Loucy (cell line): ENCODE results near the gene ANO1.

Source experiments
- H2AFZ ChIP-seq: fragments of 200-600 bp; sonication (generic); 2 replicates; pipeline ENCODE4 v1.6.0; 2016; ENCODE audit warnings: antibody characterized with exemption, mild to moderate bottlenecking, low read length, moderate library complexity
- H3F3A ChIP-seq: fragments of 200-600 bp; 2 replicates; pipeline ENCODE4 v1.6.0; 2016; ENCODE audit warnings: antibody characterized with exemption, low read depth, mild to moderate bottlenecking
- H3K27me3 ChIP-seq: fragments of 200-600 bp; sonication (generic); 2 replicates; pipeline ENCODE4 v1.6.1; 2014; ENCODE audit warnings: low read length, mild to moderate bottlenecking; ENCODE audit not compliant: insufficient read depth, poor library complexity, severe bottlenecking
- H3K36me3 ChIP-seq: fragments of 200-600 bp; sonication (generic); 2 replicates; pipeline ENCODE4 v1.6.1; 2016; ENCODE audit warnings: low read length; ENCODE audit not compliant: insufficient read depth
- H3K4me1 ChIP-seq: fragments of 200-600 bp; sonication (generic); 2 replicates; pipeline ENCODE4 v1.5.1; 2014; ENCODE audit warnings: low read length, mild to moderate bottlenecking; ENCODE audit not compliant: insufficient read depth, poor library complexity, severe bottlenecking
- H3K4me2 ChIP-seq: fragments of 200-600 bp; sonication (generic); 2 replicates; pipeline ENCODE4 v1.6.0; 2014; ENCODE audit warnings: antibody characterized with exemption, low read length, low read depth, mild to moderate bottlenecking; ENCODE audit not compliant: poor library complexity, severe bottlenecking
- H3K4me3 ChIP-seq: fragments of 200-600 bp; sonication (generic); 2 replicates; pipeline ENCODE4 v1.5.1; 2014; ENCODE audit warnings: low read length, mild to moderate bottlenecking, mixed read lengths; ENCODE audit not compliant: poor library complexity, severe bottlenecking
- H3K79me2 ChIP-seq: fragments of 200-600 bp; sonication (generic); 2 replicates; pipeline ENCODE4 v1.6.1; 2014; ENCODE audit warnings: low read length; ENCODE audit not compliant: insufficient read depth
- H3K9ac ChIP-seq: fragments of 200-600 bp; sonication (generic); 2 replicates; pipeline ENCODE4 v1.6.0; 2014; ENCODE audit warnings: mild to moderate bottlenecking, low read depth, low read length, moderate library complexity; ENCODE audit not compliant: poor library complexity, severe bottlenecking
- H3K9me2 ChIP-seq: fragments of 200-600 bp; sonication (generic); replicated peaks from 2 replicates; pipeline ENCODE4 v1.6.1; 2016; ENCODE audit warnings: low read depth, low read length, mixed read lengths
- H3K9me3 ChIP-seq: fragments of 200-600 bp; sonication (generic); 2 replicates; pipeline ENCODE4 v1.6.1; 2014; ENCODE audit warnings: mild to moderate bottlenecking, antibody characterized with exemption, low read length, low read depth; ENCODE audit not compliant: insufficient read depth
- H4K20me1 ChIP-seq: fragments of 200-600 bp; sonication (generic); 2 replicates; pipeline ENCODE4 v1.6.0; 2014; ENCODE audit warnings: antibody characterized with exemption, low read length, mild to moderate bottlenecking; ENCODE audit not compliant: insufficient read depth, poor library complexity, severe bottlenecking
- EZH2phosphoT487 ChIP-seq: fragments of 200-600 bp; IDR thresholded peaks from 2 replicates; pipeline ENCODE4 v1.6.1; 2018; ENCODE audit warnings: antibody characterized with exemption, mild to moderate bottlenecking, moderate library complexity, borderline replicate concordance
- TF ChIP-seq, protein P1 (sequence below): fragments of 200-600 bp; sonication (generic); conservative IDR thresholded peaks from 2 replicates; pipeline ENCODE4 v1.5.1; 2014; ENCODE audit warnings: mild to moderate bottlenecking, antibody characterized with exemption, low read length

The ANO1 gene

GRCh38 chr11:70140711-70141485, 62.8 kb downstream of the ANO1 start:
- Histone ChIP-seq H3K9me2 (no peaks in the 10 kb centered on the region), H3K79me2 (no peaks in the 10 kb centered on the region)

DNA sequence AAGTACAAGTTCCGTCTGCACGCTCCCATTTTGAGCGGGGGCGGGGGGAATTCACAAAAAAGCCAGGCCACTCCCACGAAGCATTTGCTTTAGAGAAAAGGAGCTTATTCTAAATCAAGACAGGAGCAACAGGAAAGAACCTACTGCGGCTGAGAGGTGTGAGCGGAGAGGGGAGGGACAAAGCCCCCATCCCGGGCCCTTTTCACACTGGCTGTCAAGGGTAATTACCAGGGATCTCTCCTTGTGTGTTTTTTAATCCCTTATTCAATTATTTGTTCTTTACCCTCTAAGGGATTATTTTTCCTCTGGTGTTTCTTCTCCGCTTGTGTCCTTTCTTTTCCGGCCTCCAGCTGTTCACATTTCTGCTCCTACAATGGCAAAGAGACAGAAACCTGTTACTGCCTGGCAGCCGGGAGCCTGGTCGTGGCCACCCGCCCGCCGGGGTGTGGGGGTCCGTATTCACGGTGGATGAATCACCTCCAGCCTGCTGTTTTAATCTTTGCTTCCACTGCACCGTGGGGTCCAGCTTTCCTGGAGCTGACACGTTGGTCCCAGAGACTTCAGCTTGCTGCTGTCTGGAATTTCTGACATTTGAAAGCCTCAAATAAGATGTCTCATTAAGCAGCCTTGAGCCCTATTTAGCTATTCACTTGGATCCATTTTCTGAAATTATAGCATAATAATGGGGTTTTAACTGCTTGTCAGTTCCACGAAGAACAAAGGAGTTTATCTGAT, 63.5 kb downstream of the ANO1 start:
- H3F3A ChIP-seq = no peaks in the 10 kb centered on the region
- H4K20me1 ChIP-seq = no peaks in the 10 kb centered on the region
- H3K9me3 ChIP-seq = no peaks in the 10 kb centered on the region
- no peaks in the 10 kb centered on the region for H3K9me2 ChIP-seq
- H3K4me2 ChIP-seq = no peak overlapping the region
- TF ChIP-seq, protein P1, sequence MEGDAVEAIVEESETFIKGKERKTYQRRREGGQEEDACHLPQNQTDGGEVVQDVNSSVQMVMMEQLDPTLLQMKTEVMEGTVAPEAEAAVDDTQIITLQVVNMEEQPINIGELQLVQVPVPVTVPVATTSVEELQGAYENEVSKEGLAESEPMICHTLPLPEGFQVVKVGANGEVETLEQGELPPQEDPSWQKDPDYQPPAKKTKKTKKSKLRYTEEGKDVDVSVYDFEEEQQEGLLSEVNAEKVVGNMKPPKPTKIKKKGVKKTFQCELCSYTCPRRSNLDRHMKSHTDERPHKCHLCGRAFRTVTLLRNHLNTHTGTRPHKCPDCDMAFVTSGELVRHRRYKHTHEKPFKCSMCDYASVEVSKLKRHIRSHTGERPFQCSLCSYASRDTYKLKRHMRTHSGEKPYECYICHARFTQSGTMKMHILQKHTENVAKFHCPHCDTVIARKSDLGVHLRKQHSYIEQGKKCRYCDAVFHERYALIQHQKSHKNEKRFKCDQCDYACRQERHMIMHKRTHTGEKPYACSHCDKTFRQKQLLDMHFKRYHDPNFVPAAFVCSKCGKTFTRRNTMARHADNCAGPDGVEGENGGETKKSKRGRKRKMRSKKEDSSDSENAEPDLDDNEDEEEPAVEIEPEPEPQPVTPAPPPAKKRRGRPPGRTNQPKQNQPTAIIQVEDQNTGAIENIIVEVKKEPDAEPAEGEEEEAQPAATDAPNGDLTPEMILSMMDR = no peak
- no peak for TF ChIP-seq EZH2phosphoT487
- H3K4me3 ChIP-seq = no peak overlapping the region
- H3K36me3 ChIP-seq = no peaks in the 10 kb centered on the region
- H3K27me3 ChIP-seq = no peaks in the 10 kb centered on the region
- no peaks in the 10 kb centered on the region for H3K4me1 ChIP-seq
- H3K9ac ChIP-seq = no peak overlapping the region
- H3K79me2 ChIP-seq = no peaks in the 10 kb centered on the region
- no peak overlapping the region for H2AFZ ChIP-seq

More at GRCh38 chr11:70140711-70141485, 62.8 kb downstream of the ANO1 start:
- H3F3A ChIP-seq = no peaks in the 10 kb centered on the region
- no peaks in the 10 kb centered on the region for H3K9me3 ChIP-seq
- no peak overlapping the region for H2AFZ ChIP-seq
- H3K4me2 ChIP-seq = no peak overlapping the region
- H3K9ac ChIP-seq = no peak overlapping the region
- H3K4me3 ChIP-seq = no peak overlapping the region
- H4K20me1 ChIP-seq = no peaks in the 10 kb centered on the region
- H3K27me3 ChIP-seq = no peaks in the 10 kb centered on the region
- H3K4me1 ChIP-seq = no peaks in the 10 kb centered on the region
- TF ChIP-seq EZH2phosphoT487 = no peak
- TF ChIP-seq, protein P1 = no peak
- no peaks in the 10 kb centered on the region for H3K36me3 ChIP-seq

- no peaks in the 10 kb centered on the region for H4K20me1 ChIP-seq
- H3K27me3 ChIP-seq = no peaks in the 10 kb centered on the region
- H2AFZ ChIP-seq = no peak overlapping the region
- no peaks in the 10 kb centered on the region for H3K36me3 ChIP-seq
- H3K9me3 ChIP-seq = no peaks in the 10 kb centered on the region
- H3K4me1 ChIP-seq = no peaks in the 10 kb centered on the region
- H3K4me2 ChIP-seq = no peak overlapping the region
- H3K9me2 ChIP-seq = no peaks in the 10 kb centered on the region
- H3K79me2 ChIP-seq = no peaks in the 10 kb centered on the region
- no peak overlapping the region for H3K4me3 ChIP-seq
- no peak overlapping the region for H3K9ac ChIP-seq
- no peaks in the 10 kb centered on the region for H3F3A ChIP-seq
- TF ChIP-seq, protein P1 = no peak
- TF ChIP-seq EZH2phosphoT487 = no peak
These were observed 64.2 kb downstream of the ANO1 start for GRCh38 chr11:70142221-70142875.
